HCT116 (cell line): ENCODE data around the gene JPH3. TPM values are rescaled to one million over a fixed set of nuclear protein-coding genes. Genes with fewer than 3 reads are reported as not detected.

Source experiments
- ATAC-seq: fragments of 200-7000 bp; cut with Tn5 transposase; 2 replicates; pipeline ENCODE4 v1.9.1; 2020; ENCODE audit warnings: mild to moderate bottlenecking, moderate library complexity
- BruUV-seq: library from RNA; stranded (reverse); fragments of 400-500 nt; replicated peaks from 2 replicates; lab custom pipeline; 2021; lab: Mats Ljungman, UMichigan
- CTCF ChIA-PET: fragments of 300-600 bp; sonication (Branson Sonifier 250); formaldehyde crosslinking; loops from one replicate; lab custom pipeline; 2021; ENCODE audit warnings: antibody characterized with exemption; lab: Charles Lee
- POLR2A ChIA-PET: fragments of 300-600, 350-600 bp; sonication (Branson Sonifier 250); formaldehyde crosslinking; loops from one replicate; lab custom pipeline; 2021; ENCODE audit warnings: antibody characterized with exemption; lab: Charles Lee
- RAD21 ChIA-PET, 2 experiments: fragments of 300-600 bp; sonication (Branson Sonifier 250); formaldehyde crosslinking; loops; one replicate each; lab custom pipeline; 2023; ENCODE audit warnings: low total read pairs in 2 of 2; ENCODE audit not compliant: uncharacterized antibody in 2 of 2, unreplicated experiment in 2 of 2, low non-redundant PET in 1 of 2; lab: Charles Lee
- DNase-seq: peaks from one replicate; pipeline ENCODE4 v3.0.0-alpha.2; 2010; ENCODE audit warnings: low read depth, low spot score
- H2AFZ ChIP-seq: fragments of 200-600 bp; shearing (Covaris generic), sonication (generic); 2 replicates; pipeline ENCODE4 v1.6.1; 2017; ENCODE audit warnings: low read depth, mixed run types, mixed read lengths, antibody characterized with exemption, low read length; ENCODE audit not compliant: poor library complexity, severe bottlenecking
- H3K27ac ChIP-seq: 2 replicates; pipeline ENCODE4 v1.5.1; 2012; ENCODE audit warnings: low read depth, low read length
- H3K27me3 ChIP-seq: fragments of 200-600 bp; sonication (generic); 2 replicates; pipeline ENCODE4 v1.6.1; 2016; ENCODE audit warnings: mixed run types, low read length, mixed read lengths; ENCODE audit not compliant: insufficient read depth
- H3K36me3 ChIP-seq, 2 experiments: fragments of 200-500 bp in 1 of 2; fragments of 200-600 bp in 1 of 2; sonication (Bioruptor generic) in 1 of 2; sonication (generic) in 1 of 2; 2 replicates each; pipeline versions ENCODE4 v1.5.1 to v1.6.1; 2014 to 2016; ENCODE audit warnings: low read length in 2 of 2, inconsistent platforms in 1 of 2, mixed read lengths in 1 of 2, mixed run types in 1 of 2; ENCODE audit not compliant: insufficient read depth in 2 of 2, control insufficient read depth in 1 of 2
- H3K4me1 ChIP-seq, 2 experiments: fragments of 200-600 bp in 1 of 2; sonication (generic) in 1 of 2; 2 replicates each; pipeline versions ENCODE4 v1.5.1 to v1.6.1; 2012 to 2017; ENCODE audit warnings: low read length in 2 of 2, inconsistent platforms in 1 of 2, mild to moderate bottlenecking in 1 of 2, mixed read lengths in 1 of 2, mixed run types in 1 of 2, moderate library complexity in 1 of 2; ENCODE audit not compliant: insufficient read depth in 2 of 2, control insufficient read depth in 1 of 2
- H3K4me2 ChIP-seq: fragments of 200-600 bp; sonication (generic); 2 replicates; pipeline ENCODE4 v1.6.1; 2017; ENCODE audit warnings: mixed run types, low read length, mixed read lengths
- H3K4me3 ChIP-seq, 2 experiments: fragments of 200-600 bp in 1 of 2; sonication (generic) in 1 of 2; replicated peaks in 1 of 2; 2 replicates each; pipeline ENCODE4 v1.5.1; 2011 to 2016; ENCODE audit warnings: low read length in 2 of 2, control low read depth in 1 of 2, low read depth in 1 of 2, mild to moderate bottlenecking in 1 of 2, mixed read lengths in 1 of 2, mixed run types in 1 of 2
- H3K79me2 ChIP-seq: fragments of 200-600 bp; sonication (generic); 2 replicates; pipeline ENCODE4 v1.6.1; 2017; ENCODE audit warnings: mild to moderate bottlenecking, mixed run types, low read length, moderate library complexity, mixed read lengths; ENCODE audit not compliant: insufficient read depth
- H3K9ac ChIP-seq: fragments of 200-600 bp; sonication (generic); 2 replicates; pipeline ENCODE4 v1.6.1; 2016; ENCODE audit warnings: low read length, mixed read lengths
- H3K9me2 ChIP-seq: fragments of 200-600 bp; sonication (generic), shearing (Covaris generic); 2 replicates; pipeline ENCODE4 v1.6.1; 2017; ENCODE audit warnings: mixed run types, mild to moderate bottlenecking, moderate library complexity; ENCODE audit not compliant: insufficient read depth
- H3K9me3 ChIP-seq, 2 experiments: fragments of 200-500 bp in 1 of 2; fragments of 200-600 bp in 1 of 2; sonication (Bioruptor generic) in 1 of 2; sonication (generic) in 1 of 2; 2 replicates each; pipeline ENCODE4 v1.6.1; 2014 to 2017; ENCODE audit warnings: low read length in 2 of 2, mixed read lengths in 2 of 2, inconsistent platforms in 1 of 2, low read depth in 1 of 2, mild to moderate bottlenecking in 1 of 2, mixed run types in 1 of 2, moderate library complexity in 1 of 2; ENCODE audit not compliant: control insufficient read depth in 1 of 2, insufficient read depth in 1 of 2
- H4K20me1 ChIP-seq: fragments of 200-600 bp; sonication (generic), shearing (Covaris generic); 2 replicates; pipeline ENCODE4 v1.6.1; 2017; ENCODE audit warnings: mixed run types, mild to moderate bottlenecking, moderate library complexity; ENCODE audit not compliant: insufficient read depth
- ATF3 ChIP-seq: IDR thresholded peaks from 2 replicates; pipeline ENCODE4 v1.6.1; 2012
- EGR1 ChIP-seq: IDR thresholded peaks from 2 replicates; pipeline ENCODE4 v1.6.1; 2012; ENCODE audit warnings: low read depth
- ELF1 ChIP-seq: IDR thresholded peaks from 2 replicates; pipeline ENCODE4 v1.6.1; 2012; ENCODE audit warnings: low read depth, borderline replicate concordance
- FOSL1 ChIP-seq: IDR thresholded peaks from 2 replicates; pipeline ENCODE4 v1.6.1; 2012; ENCODE audit warnings: low read depth
- JUND ChIP-seq: IDR thresholded peaks from 2 replicates; pipeline ENCODE4 v1.6.1; 2012
- POLR2A ChIP-seq: IDR thresholded peaks from 2 replicates; pipeline ENCODE4 v1.7.0; 2011; ENCODE audit warnings: borderline replicate concordance; ENCODE audit not compliant: insufficient read depth, insufficient read length; ENCODE audit errors: extremely low read depth
- POLR2AphosphoS5 ChIP-seq: IDR thresholded peaks from 2 replicates; pipeline ENCODE4 v1.6.1; 2011; ENCODE audit warnings: mild to moderate bottlenecking, low read depth, low read length, moderate library complexity
- RAD21 ChIP-seq: IDR thresholded peaks from 2 replicates; pipeline ENCODE4 v1.6.1; 2012; ENCODE audit warnings: low read depth, mild to moderate bottlenecking
- SIN3A ChIP-seq: IDR thresholded peaks from 2 replicates; pipeline ENCODE4 v1.6.1; 2012; ENCODE audit warnings: low read depth
- SRF ChIP-seq: IDR thresholded peaks from 2 replicates; pipeline ENCODE4 v1.6.1; 2012; ENCODE audit warnings: low read depth
- TCF7L2 ChIP-seq: IDR thresholded peaks from 2 replicates; pipeline ENCODE4 v1.7.0; 2011; ENCODE audit warnings: borderline replicate concordance, inconsistent platforms; ENCODE audit not compliant: insufficient read depth, insufficient read length; ENCODE audit errors: extremely low read depth
- YY1 ChIP-seq: IDR thresholded peaks from 2 replicates; pipeline ENCODE4 v1.6.1; 2011; ENCODE audit warnings: low read length, low read depth, moderate library complexity, mild to moderate bottlenecking; ENCODE audit not compliant: insufficient replicate concordance; ENCODE audit errors: extremely low read depth
- ZBTB33 ChIP-seq: IDR thresholded peaks from 2 replicates; pipeline ENCODE4 v1.6.1; 2011; ENCODE audit warnings: mild to moderate bottlenecking, low read length, moderate library complexity; ENCODE audit not compliant: insufficient replicate concordance; ENCODE audit errors: extremely low read depth
- ZFX ChIP-seq: fragments of 450-650 bp; IDR thresholded peaks from 2 replicates; pipeline ENCODE4 v1.6.1; 2017
- ZNF274 ChIP-seq: fragments of 200-500 bp; sonication (Bioruptor generic); IDR thresholded peaks from 2 replicates; pipeline ENCODE4 v1.6.1; 2014; ENCODE audit warnings: mild to moderate bottlenecking, low read depth, low read length, inconsistent platforms
- intact Hi-C: fragments of 100-400 bp; cut with micrococcal nuclease; formaldehyde crosslinking; loops from 2 replicates; pipeline ENCODE4 v1.10.0; 2022
- total RNA-seq: library from RNA; stranded (reverse); gene quantifications from one replicate; pipeline ENCODE4 v1.2.1, GENCODE V29; 2021; ENCODE audit not compliant: unreplicated experiment
- TF ChIP-seq, protein P1 (sequence below), 3 experiments: fragments of 200-600 bp in 1 of 3; sonication (generic) in 1 of 3; IDR thresholded peaks in 2 of 3; conservative IDR thresholded peaks in 1 of 3; 2 replicates each; pipeline ENCODE4 v1.5.1; 2012 to 2017; ENCODE audit warnings: low read depth in 2 of 3, low read length in 2 of 3, antibody characterized with exemption in 1 of 3, borderline replicate concordance in 1 of 3, control low read depth in 1 of 3, mild to moderate bottlenecking in 1 of 3, mixed read lengths in 1 of 3, mixed run types in 1 of 3, moderate library complexity in 1 of 3; ENCODE audit not compliant: insufficient read depth in 1 of 3

The JPH3 gene
- total RNA-seq, 1 experiment from 2014 or later, result 0.10 TPM

GRCh38 chr16:87698676-87699199 lies 96.4 kb downstream of the JPH3 start:
- peaks cover 9 to 19% of the 10 kb centered on the region in 2 experiments; a peak in 3 of 4 replicates for H3K36me3 ChIP-seq
- H3K9me2 ChIP-seq, result no peaks in the 10 kb centered on the region
- H4K20me1 ChIP-seq, result no peaks in the 10 kb centered on the region
- no peak overlapping the region for H2AFZ ChIP-seq
- ATAC-seq (no peak), DNase-seq (no peak)
- RAD21 ChIA-PET, result no interaction called here
- intact Hi-C loops, result no loop called here
- no peaks in the 10 kb centered on the region for H3K4me1 ChIP-seq
- 0 out of 2 replicates have a peak, but pooled peaks cover 4% of the 10 kb centered on the region for H3K79me2 ChIP-seq
- no peak overlapping the region for H3K4me2 ChIP-seq
- no peak overlapping the region for H3K27ac ChIP-seq
- POLR2A ChIA-PET, result no interaction called here
- no peak for TF ChIP-seq EGR1
- TF ChIP-seq YY1, result no peak
- no peak for TF ChIP-seq ZFX
- TF ChIP-seq ZNF274, result no peak
- TF ChIP-seq TCF7L2, result no peak
- no peak for TF ChIP-seq SRF
- TF ChIP-seq POLR2AphosphoS5, result no peak
- no peak for TF ChIP-seq RAD21
- no peak for TF ChIP-seq FOSL1
- TF ChIP-seq, protein P1, sequence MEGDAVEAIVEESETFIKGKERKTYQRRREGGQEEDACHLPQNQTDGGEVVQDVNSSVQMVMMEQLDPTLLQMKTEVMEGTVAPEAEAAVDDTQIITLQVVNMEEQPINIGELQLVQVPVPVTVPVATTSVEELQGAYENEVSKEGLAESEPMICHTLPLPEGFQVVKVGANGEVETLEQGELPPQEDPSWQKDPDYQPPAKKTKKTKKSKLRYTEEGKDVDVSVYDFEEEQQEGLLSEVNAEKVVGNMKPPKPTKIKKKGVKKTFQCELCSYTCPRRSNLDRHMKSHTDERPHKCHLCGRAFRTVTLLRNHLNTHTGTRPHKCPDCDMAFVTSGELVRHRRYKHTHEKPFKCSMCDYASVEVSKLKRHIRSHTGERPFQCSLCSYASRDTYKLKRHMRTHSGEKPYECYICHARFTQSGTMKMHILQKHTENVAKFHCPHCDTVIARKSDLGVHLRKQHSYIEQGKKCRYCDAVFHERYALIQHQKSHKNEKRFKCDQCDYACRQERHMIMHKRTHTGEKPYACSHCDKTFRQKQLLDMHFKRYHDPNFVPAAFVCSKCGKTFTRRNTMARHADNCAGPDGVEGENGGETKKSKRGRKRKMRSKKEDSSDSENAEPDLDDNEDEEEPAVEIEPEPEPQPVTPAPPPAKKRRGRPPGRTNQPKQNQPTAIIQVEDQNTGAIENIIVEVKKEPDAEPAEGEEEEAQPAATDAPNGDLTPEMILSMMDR (IDR thresholded peaks at IDR 0.05 in 2 of 3, conservative IDR thresholded peaks at IDR 0.05 in 1 of 3; ENCODE audit: borderline replicate concordance in 1 of 3, insufficient read depth in 1 of 3, low read depth in 2 of 3, low read length in 2 of 3), result no peak
- no peak for TF ChIP-seq SIN3A
- no peak for TF ChIP-seq POLR2A
- TF ChIP-seq JUND, result no peak
- TF ChIP-seq ZBTB33, result no peak
- no peak for TF ChIP-seq ELF1
- TF ChIP-seq ATF3, result no peak
- no peak overlapping the region for H3K4me3 ChIP-seq
- H3K27me3 ChIP-seq, result no peaks in the 10 kb centered on the region
- BruUV-seq, result no TSS peak
- CTCF ChIA-PET, result no interaction called here
- no peaks in the 10 kb centered on the region for H3K9me3 ChIP-seq
- no peak overlapping the region for H3K9ac ChIP-seq
